Upper lobe of left lung (tissue), 6 donors: Measurements from ENCODE around the gene NOC4L. TPM values are rescaled to one million over a fixed set of nuclear protein-coding genes. Genes with fewer than 3 reads are reported as not detected.

Experiments used
- ATAC-seq, 2 donors: fragments of 200-7000 bp; cut with Tn5 transposase; one replicate each; pipeline ENCODE4 v1.9.1; 2022; ENCODE audit warnings: mild to moderate bottlenecking in 2 of 2, moderate library complexity in 2 of 2; ENCODE audit not compliant: low FRiP score in 2 of 2
- DNase-seq, 2 donors: peaks; one replicate each; pipeline ENCODE4 v3.0.0-alpha.2; 2019 to 2020
- H3K27ac ChIP-seq, 4 donors: fragments of 200-600 bp; sonication (generic); one replicate each; pipeline ENCODE4 v1.5.1; 2016 to 2019
- H3K27me3 ChIP-seq, 4 donors: fragments of 200-600 bp; sonication (generic); one replicate each; pipeline ENCODE4 v1.5.1; 2017 to 2019
- H3K36me3 ChIP-seq, 4 donors: fragments of 200-600 bp; sonication (generic); one replicate each; pipeline ENCODE4 v1.5.1; 2016 to 2019
- H3K4me1 ChIP-seq, 4 donors: fragments of 200-600 bp; sonication (generic); one replicate each; pipeline ENCODE4 v1.5.1; 2018 to 2019
- H3K4me3 ChIP-seq, 4 donors: fragments of 200-600 bp; sonication (generic); one replicate each; pipeline ENCODE4 v1.5.1; 2017 to 2019; ENCODE audit warnings: mild to moderate bottlenecking in 2 of 4, moderate library complexity in 1 of 4
- H3K9me3 ChIP-seq, 4 donors: fragments of 200-600 bp; sonication (generic); one replicate each; pipeline ENCODE4 v1.5.1; 2018 to 2019
- CTCF ChIP-seq, 6 experiments: fragments of 450-650 bp in 4 of 6; fragments of 200-600 bp in 2 of 6; sonication (generic) in 2 of 6; IDR thresholded peaks; one replicate each; pipeline ENCODE4 v1.5.1; 2016 to 2019; ENCODE audit warnings: antibody characterized with exemption in 6 of 6
- EP300 ChIP-seq, 4 donors: sonication (generic); formaldehyde crosslinking; IDR thresholded peaks; one replicate each; pipeline ENCODE4 v1.5.1; 2017; ENCODE audit warnings: antibody characterized with exemption in 4 of 4, control low read depth in 2 of 4
- POLR2A ChIP-seq, 4 donors: fragments of 450-650 bp; IDR thresholded peaks; one replicate each; pipeline ENCODE4 v1.5.1; 2016 to 2017; ENCODE audit warnings: antibody characterized with exemption in 4 of 4, mild to moderate bottlenecking in 2 of 4
- POLR2AphosphoS5 ChIP-seq, 2 donors: sonication (generic); formaldehyde crosslinking; IDR thresholded peaks; one replicate each; pipeline ENCODE4 v1.5.1; 2017; ENCODE audit warnings: antibody characterized with exemption in 2 of 2
- WGBS, 2 donors: methylation state at CpG; one replicate each; pipeline ENCODE4 v1.1.5; 2017 to 2018; 5-methylcytosine and 5-hydroxymethylcytosine counted together
- total RNA-seq, 6 donors: library from RNA; depleted of rRNA in 4 of 6; stranded (reverse); fragments of >200 nt in 4 of 6; gene quantifications; one replicate each; pipeline versions ENCODE4 v1.1.0 to v1.2.1, GENCODE V29; 2016 to 2021
- donor health status: DM: no; HTN: no; CAD: no; lungs with moderate emphysema.
- donor health status: DM: no; HTN: yes; CAD: no; lungs with severe emphysema.

Gene NOC4L
- total RNA-seq, 6 donors from 2014 or later, result 7.4 to 22.4 (median 19.2) TPM

GRCh38 chr12:132114667-132115066 is 29.6 kb upstream of the NOC4L start:
- Histone ChIP-seq H3K9me3 (no peaks in the 10 kb centered on the region), H3K4me3 (no peak overlapping the region), H3K4me1 (no peaks in the 10 kb centered on the region), H3K27ac (no peak overlapping the region), H3K36me3 (peaks cover 5 to 77% (median 50%) of the 10 kb centered on the region in 4 donors), H3K27me3 (no peaks in the 10 kb centered on the region)
- TF ChIP-seq POLR2A (IDR thresholded peaks at IDR 0.05), result no peak
- TF ChIP-seq EP300 (IDR thresholded peaks at IDR 0.05), result no peak
- TF ChIP-seq POLR2AphosphoS5 (IDR thresholded peaks at IDR 0.05), result no peak
- no peak for TF ChIP-seq CTCF (IDR thresholded peaks at IDR 0.05)
- WGBS, 2 donors, result 98% methylated on average over 5 of the region's 6 CpGs; no CpG with 5 or more reads in 1 of the 2 donors
- ATAC-seq (no peak), DNase-seq (no peak)

DNA sequence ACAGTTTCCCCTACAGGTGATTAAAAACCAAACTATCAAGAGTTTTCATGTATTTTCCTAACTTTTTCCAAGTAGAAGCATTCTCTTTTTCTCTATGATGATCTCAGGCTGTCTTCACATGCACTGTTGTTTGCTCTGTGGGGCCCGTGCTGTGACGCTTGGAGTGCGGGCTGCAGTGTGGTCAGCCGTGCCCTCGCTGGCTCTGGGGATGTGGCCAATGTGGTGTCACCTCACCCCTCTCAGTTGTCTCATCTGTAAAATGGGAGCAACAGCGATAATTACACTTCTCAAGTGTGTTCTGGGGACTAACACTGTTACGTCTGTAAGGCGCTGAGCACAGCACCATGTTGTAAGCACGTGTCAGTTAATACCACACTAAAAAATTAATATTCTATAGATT is 28.8 kb upstream of the NOC4L start:
- Histone ChIP-seq H3K4me3 (no peak overlapping the region), H3K36me3 (peaks cover 5 to 75% (median 47%) of the 10 kb centered on the region in 4 donors), H3K27me3 (no peaks in the 10 kb centered on the region), H3K27ac (no peak overlapping the region), H3K4me1 (no peaks in the 10 kb centered on the region), H3K9me3 (no peaks in the 10 kb centered on the region)
- TF ChIP-seq POLR2AphosphoS5 (IDR thresholded peaks at IDR 0.05) (no peak), CTCF (IDR thresholded peaks at IDR 0.05) (no peak), EP300 (IDR thresholded peaks at IDR 0.05) (no peak), POLR2A (IDR thresholded peaks at IDR 0.05) (no peak)
- no peak for DNase-seq
- no peak for ATAC-seq
- WGBS, 2 donors, result 92 to 98% methylated on average over 9 of the region's 9 CpGs

- WGBS, 2 donors, result 97 to 99% methylated on average over 34 to 38 of the region's 58 CpGs
- Histone ChIP-seq H3K27me3 (no peaks in the 10 kb centered on the region), H3K4me1 (no peaks in the 10 kb centered on the region), H3K36me3 (peaks cover 5 to 75% (median 52%) of the 10 kb centered on the region in 4 donors), H3K4me3 (no peak overlapping the region), H3K27ac (no peak overlapping the region), H3K9me3 (no peaks in the 10 kb centered on the region)
- ATAC-seq, result peak; percentile 28 to 29
- no peak for TF ChIP-seq POLR2A (IDR thresholded peaks at IDR 0.05)
- no peak for TF ChIP-seq EP300 (IDR thresholded peaks at IDR 0.05)
- peak in 1 of 2 donors; percentile 84 for DNase-seq
These were observed 27.3 kb upstream of the NOC4L start for GRCh38 chr12:132116709-132117557.

GRCh38 chr12:132117558-132117875 is 26.7 kb upstream of the NOC4L start:
- no peak overlapping the region for H3K27ac ChIP-seq
- WGBS, 2 donors, result 97 to 98% methylated on average over 4 to 10 of the region's 10 CpGs
- DNase-seq (no peak), ATAC-seq (no peak)
- H3K36me3 ChIP-seq, result peaks cover 9 to 77% (median 57%) of the 10 kb centered on the region in 4 donors
- no peak for TF ChIP-seq POLR2AphosphoS5 (IDR thresholded peaks at IDR 0.05)
- TF ChIP-seq POLR2A (IDR thresholded peaks at IDR 0.05), result no peak
- no peak for TF ChIP-seq EP300 (IDR thresholded peaks at IDR 0.05)
- no peak for TF ChIP-seq CTCF (IDR thresholded peaks at IDR 0.05)
- H3K9me3 ChIP-seq, result no peaks in the 10 kb centered on the region
- H3K4me1 ChIP-seq, result no peaks in the 10 kb centered on the region
- no peaks in the 10 kb centered on the region for H3K27me3 ChIP-seq
- H3K4me3 ChIP-seq, result no peak overlapping the region

DNA sequence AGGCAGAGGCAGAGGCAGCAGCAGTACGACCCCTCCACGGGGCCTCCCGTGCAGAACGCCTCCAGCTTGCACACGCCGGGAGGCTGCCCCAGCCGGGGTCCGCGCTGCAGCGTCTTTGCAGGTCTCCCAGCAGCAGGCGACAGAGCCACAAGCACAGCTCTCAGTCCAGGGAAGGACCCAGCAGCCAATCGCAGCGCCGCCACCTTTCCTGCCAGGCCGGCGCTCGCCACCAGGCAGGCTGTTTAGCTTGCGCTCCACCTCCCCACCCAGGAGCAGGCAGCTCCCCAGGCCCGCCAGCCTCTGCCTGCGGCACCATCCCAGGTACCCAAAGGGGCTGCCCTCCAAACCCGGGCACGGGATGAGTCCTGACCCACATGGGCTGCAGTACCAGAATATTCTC is 25.4 kb upstream of the NOC4L start:
- no peak for ATAC-seq

More for the DNA sequence above, 25.4 kb upstream of the NOC4L start:
- Histone ChIP-seq H3K27ac (no peak overlapping the region), H3K4me1 (no peaks in the 10 kb centered on the region), H3K36me3 (peaks cover 9 to 76% (median 53%) of the 10 kb centered on the region in 4 donors), H3K4me3 (no peak overlapping the region), H3K9me3 (no peaks in the 10 kb centered on the region), H3K27me3 (no peaks in the 10 kb centered on the region)
- 96 to 98% methylated on average over 9 to 13 of the region's 22 CpGs for WGBS, 2 donors
- DNase-seq, result peak in 1 of 2 donors; percentile 79
- TF ChIP-seq EP300 (IDR thresholded peaks at IDR 0.05), result no peak
- no peak for TF ChIP-seq POLR2AphosphoS5 (IDR thresholded peaks at IDR 0.05)
- TF ChIP-seq CTCF (IDR thresholded peaks at IDR 0.05), result no peak
- TF ChIP-seq POLR2A (IDR thresholded peaks at IDR 0.05), result no peak
